NCI-H2227 (cell line): ENCODE results near the gene SLC46A1.

Experiments used
- DNase-seq: peaks from one replicate; lab custom pipeline; 2025; ENCODE audit not compliant: unreplicated experiment; lab: John Stamatoyannopoulos, UW

The SLC46A1 gene

DNA sequence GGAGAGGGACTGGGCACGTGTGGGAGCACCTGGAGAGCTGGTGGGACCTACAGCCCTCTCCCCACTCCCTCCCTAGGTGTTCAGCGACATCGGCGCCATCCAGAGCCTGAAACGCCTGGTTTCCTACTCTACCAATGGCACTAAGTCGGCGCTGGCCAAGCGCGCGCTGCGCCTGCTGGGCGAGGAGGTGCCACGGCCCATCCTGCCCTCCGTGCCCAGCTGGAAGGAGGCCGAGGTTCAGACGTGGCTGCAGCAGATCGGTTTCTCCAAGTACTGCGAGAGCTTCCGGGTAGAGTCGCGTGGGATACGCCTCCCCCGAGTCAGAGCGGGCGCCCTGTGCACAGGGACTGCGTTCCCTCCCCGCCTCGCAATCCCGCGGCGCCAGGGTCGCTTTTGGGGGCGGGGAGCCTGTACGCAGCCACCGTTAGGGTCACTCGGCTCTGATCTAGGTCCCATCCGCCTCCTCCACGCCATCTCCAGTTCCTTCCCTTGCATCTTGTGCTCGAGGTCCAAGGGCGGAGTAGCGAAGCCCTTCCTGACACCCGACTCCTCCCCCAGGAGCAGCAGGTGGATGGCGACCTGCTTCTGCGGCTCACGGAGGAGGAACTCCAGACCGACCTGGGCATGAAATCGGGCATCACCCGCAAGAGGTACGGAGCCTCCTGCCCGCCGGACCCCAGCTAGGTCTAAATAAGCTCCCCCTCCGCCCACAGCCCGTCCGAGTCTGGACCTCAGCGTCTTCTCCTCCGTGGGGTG, 21.6 kb downstream of the SLC46A1 start:
- no peak for DNase-seq

DNA sequence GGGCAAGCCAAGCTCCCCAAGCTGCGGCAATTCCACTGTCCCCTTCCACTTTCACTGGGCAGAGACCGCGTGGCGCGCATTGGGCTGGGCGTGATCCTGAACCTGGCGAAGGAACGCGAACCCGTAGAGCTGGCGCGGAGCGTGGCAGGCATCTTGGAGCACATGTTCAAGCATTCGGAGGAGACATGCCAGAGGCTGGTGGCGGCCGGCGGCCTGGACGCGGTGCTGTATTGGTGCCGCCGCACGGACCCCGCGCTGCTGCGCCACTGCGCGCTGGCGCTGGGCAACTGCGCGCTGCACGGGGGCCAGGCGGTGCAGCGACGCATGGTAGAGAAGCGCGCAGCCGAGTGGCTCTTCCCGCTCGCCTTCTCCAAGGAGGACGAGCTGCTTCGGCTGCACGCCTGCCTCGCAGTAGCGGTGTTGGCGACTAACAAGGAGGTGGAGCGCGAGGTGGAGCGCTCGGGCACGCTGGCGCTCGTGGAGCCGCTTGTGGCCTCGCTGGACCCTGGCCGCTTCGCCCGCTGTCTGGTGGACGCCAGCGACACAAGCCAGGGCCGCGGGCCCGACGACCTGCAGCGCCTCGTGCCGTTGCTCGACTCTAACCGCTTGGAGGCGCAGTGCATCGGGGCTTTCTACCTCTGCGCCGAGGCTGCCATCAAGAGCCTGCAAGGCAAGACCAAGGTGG, 24.7 kb downstream of the SLC46A1 start:
- no peak for DNase-seq

DNA sequence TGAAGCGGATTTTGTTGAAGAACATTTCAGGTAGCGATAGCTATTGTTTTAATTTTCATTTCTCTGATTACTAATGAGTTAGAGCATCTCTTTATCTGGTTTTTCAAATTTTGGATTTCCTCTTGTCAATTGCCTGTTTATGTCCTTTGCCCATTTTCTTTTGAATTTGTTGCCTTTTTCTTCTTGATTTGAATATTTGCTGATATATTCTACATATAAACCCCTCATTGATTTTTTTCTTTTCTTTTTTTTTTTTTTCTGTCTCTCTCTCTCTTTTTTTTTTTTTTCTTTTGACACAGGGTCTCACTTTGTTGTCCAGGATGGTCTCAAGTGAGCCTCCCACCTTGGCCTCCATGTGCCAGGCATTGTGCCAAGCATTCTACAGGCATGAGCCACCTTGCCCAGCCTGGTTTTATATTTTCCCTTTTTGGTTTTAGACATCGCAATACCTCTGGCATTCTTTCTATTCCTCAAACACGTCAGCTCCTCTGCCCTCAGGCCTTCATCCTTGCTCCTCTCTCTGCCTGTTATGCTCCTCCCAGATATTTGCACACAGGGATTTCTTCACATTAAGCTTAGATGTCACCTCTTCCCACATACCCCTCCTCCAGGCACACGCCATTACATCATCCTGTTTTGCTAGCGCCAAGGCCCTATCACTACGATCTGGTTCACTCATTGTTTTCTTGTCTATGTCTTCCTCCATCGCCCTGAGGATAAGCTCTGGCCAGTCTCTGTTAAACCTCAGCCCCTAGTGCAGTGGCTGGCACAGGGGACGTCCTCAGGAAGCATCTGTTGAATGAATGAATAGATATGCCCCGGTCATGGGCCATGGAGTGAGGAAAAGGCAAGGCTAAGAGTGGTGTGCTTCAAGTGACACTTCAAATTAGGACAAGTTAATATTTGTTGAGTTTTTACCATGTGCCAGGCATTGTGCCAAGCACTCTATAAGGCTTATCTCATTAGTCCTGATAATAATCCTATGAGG, 25.9 kb downstream of the SLC46A1 start:
- DNase-seq = no peak

DNA sequence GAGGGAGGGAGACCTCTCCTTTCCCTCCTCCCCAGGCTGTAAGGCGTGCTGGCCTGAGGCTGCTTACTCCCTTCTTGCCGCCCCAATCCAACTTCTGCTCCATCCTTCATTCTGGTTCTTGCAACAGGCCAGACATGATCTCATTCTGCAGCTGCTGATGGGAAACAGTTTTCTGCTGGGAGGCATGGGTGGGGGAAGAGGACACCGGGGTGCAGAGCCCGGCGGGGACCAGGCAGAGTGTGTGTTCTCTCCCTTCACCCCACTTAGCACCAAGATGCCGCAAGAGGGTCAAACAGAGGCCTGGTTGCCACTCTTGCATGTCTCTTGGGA, 33.1 kb downstream of the SLC46A1 start:
- DNase-seq = no peak

DNA sequence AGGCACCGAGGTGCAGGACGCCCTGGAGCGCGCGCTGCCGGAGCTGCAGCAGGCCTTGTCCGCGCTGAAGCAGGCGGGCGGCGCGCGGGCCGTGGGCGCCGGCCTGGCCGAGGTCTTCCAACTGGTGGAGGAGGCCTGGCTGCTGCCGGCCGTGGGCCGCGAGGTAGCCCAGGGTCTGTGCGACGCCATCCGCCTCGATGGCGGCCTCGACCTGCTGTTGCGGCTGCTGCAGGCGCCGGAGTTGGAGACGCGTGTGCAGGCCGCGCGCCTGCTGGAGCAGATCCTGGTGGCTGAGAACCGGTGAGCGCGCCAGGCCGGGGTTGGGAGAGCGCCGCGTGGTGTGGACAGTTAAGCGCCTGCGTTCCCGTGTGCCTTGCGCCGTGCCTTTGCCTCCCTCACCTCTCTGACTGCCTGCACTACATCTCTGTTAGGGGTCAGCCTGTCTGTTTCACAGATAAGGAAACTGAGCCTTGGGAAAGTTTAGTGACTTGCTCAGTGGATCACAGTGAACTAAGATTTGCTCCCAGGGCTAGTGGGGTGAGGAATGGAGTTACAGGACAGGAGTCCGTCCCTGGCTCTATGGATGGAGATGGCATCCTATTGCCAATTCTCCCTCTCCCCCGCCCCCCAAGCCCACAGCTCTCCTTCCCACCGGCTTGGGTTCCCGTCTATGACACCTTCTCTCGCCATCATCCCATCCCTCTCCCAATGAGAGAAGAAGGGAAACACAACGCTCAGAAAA, 33.6 kb downstream of the SLC46A1 start:
- peak; percentile 52 for DNase-seq

GRCh38 chr17:28371245-28372202, 34.5 kb downstream of the SLC46A1 start, which contains the start of gene SARM1:
SARM1 (plus strand) TSS chr17:28371694; CDS start chr17:28372033, 339 bp downstream.
- peak; percentile 97 for DNase-seq

- DNase-seq = no peak
Measured at GRCh38 chr17:28370744-28371103, 35.3 kb downstream of the SLC46A1 start.

- no peak for DNase-seq
Measured at GRCh38 chr17:28370035-28370743, 35.8 kb downstream of the SLC46A1 start, which contains the start of gene VTN. VTN (minus strand) TSS chr17:28370307; CDS start chr17:28370203, 104 bp downstream.

- no peak for DNase-seq
Measured at GRCh38 chr17:28369684-28370034, 36.4 kb downstream of the SLC46A1 start.

DNA sequence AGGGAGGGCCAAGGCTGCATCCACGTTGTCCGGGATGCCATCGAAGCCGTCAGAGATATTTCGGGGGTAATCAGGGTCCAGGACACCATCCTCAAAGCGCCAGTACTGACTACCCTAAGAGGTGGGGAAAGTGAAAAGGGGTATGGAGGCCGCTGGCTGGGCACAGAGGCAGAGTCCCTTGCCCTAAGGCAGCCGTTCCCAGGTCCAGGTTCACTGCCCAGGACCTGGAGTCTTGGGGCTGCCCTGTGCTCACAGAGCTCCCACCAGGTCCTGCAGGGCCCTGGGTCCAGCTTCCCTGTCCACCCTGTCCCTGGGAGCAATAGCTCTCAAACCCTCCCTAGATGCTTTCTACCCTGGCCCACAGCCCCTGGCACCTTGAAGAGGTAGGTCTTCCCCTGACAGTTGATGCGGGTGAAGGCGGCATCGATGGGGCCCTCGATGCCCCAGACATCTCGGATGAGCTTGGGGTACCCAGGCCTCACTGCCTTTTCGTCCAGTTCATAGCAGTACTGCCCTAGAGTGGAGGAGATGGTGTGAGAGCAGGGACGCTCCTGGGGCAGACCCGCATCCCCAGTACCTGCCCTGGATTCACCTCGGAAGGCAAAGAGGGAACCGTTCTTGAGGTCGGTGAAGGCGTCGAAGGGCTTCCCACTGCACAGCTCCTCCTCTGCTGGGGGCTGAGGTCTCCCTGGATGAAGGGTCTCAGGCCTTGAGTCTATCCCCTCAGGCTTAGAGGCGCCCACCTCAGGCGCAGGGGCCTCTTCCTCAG, 36.9 kb downstream of the SLC46A1 start:
- no peak for DNase-seq

DNA sequence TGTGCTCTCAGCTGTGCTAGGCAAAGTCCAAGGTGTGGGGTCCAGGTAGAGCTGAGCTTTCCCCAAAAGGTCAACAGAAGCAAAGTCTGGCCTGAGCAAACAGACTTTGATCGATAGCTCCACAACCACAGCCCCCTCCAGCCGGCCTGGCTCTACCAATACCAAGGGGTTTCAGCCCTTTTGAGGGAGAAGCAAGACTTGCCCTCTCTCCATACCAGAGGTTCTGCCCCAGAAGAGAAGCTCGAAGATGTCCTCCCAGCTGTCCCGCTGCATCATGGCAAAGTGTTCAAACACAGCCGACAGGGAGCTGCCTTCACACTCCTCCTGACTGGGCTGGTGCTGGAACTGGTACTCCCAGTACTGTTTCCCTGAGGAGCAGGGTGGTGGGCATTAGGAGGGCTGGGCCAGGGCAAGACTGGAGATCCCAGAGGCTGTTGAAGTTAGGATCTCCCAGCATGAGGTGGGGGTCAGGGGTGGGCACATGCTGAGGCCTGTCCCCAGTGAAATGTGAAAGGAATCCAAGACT, 37.6 kb downstream of the SLC46A1 start:
- DNase-seq = no peak

GRCh38 chr17:28367641-28368305, 38.2 kb downstream of the SLC46A1 start:
- no peak for DNase-seq

GRCh38 chr17:28366605-28367004, 39.4 kb downstream of the SLC46A1 start:
- no peak for DNase-seq

GRCh38 chr17:28365487-28365886, 40.5 kb downstream of the SLC46A1 start:
- no peak for DNase-seq

DNA sequence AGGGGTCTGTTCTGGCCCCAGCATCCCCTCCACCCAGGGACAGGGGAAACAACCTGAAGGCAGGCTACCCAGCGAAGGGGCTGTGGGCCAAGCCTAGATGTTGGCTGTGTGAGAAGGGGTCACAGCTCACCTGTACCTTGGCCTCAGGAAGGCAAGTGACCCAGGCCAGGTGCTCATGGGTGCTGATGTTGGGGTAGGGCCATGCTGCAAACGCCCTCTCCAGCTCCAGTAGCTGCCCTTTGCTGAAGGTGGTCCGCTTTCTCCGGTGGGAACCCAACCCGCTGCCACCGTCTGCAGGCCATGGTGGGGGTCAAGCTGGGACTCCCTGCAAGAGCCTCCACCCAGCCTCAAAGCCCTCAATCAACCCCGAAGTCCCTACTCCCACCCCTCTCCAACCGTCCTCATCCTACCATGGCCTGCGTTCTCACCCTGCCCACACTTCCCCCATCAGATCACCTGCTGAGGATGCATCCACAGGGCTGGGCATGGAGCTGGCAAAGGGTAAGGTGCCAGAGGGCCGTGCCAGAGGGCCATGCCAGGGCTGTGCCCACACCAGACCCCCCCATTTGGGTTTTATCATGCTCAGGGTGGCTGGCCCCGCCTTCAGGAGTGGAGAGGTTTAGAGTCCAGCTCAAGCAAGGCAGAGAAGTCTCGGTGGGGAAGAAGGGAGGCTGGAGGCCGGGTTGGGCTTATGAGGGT, 41.2 kb downstream of the SLC46A1 start, which contains the start of gene SEBOX:
Gene SEBOX (minus strand): TSS at position 535 of the 699 bp plus-strand sequence. CDS start 48 bp downstream, at position 487.
- DNase-seq = no peak

DNA sequence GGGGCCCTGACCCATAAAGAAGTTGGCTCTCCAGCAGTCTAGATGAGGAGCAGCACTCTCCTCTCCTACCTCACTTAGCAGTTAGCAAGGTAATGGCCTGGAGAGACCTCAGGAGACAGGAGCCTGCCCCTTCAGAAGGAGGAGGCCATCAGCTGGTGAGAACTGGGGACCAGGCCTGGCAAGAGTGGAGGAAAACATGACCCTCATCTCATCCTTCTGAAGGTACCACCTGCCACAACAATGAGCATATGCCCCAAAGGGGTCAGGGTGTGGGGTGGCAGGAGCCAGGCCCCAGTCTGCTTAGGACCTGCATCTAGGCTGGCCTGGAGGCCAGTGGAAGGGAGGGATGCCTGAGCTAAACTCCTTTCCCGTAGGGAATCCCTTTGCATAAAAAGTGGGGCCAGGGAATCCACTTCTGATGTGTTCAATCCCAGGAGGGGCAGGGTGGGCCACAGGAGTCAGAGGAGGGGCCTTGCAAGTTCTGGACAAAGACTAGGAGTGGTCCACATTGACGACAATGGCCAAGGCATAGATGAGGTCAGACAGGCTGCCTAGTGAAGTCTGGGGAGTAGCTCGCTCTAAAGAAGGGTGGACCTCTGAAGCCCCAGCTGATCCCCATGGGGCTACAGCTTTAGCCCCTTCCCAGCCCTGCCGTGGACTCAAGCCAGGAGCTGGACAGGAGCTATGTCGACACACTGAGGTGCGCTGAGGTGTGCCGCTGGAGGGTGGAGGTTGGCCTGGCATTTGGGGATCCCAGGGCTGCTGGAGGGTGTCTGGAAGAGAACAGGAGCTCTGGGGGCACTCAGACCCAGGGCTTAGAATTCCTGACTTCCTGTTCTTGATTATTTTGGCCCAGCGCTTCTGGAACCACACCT, 42.0 kb downstream of the SLC46A1 start:
- no peak for DNase-seq
